Measurements from ENCODE around the gene SEMA5A. TPM values are rescaled to one million over a fixed set of nuclear protein-coding genes. Genes with fewer than 3 reads are reported as not detected.

SEMA5A gene
- polyA plus RNA-seq, 3 donors = not detected

GRCh38 chr5:9318031-9318430, 227.8 kb downstream of the SEMA5A start:
- Histone ChIP-seq H3K27ac (ENCODE audit: low read depth in 1 of 2, low read length in 2 of 2) (no peak overlapping the region), H3K9ac (ENCODE audit: insufficient read depth, low read length, poor library complexity, severe bottlenecking) (no peak overlapping the region), H3K4me1 (ENCODE audit: control insufficient read depth in 1 of 2, insufficient read depth in 2 of 2, low read length in 2 of 2) (no peaks in the 10 kb centered on the region), H3K27me3 (ENCODE audit: control insufficient read depth in 2 of 2, insufficient read depth in 2 of 2, low read length in 2 of 2) (no peaks in the 10 kb centered on the region), H4K20me1 (ENCODE audit: insufficient read depth, low read length) (no peaks in the 10 kb centered on the region), H3K9me3 (replicated peaks in 1 of 2; ENCODE audit: control insufficient read depth in 1 of 2, insufficient read depth in 1 of 2, low read length in 2 of 2) (peaks cover 0 to 12% of the 10 kb centered on the region in 2 donors), H3K4me2 (replicated peaks; ENCODE audit: extremely low read depth, low read length, poor library complexity, severe bottlenecking) (no peak overlapping the region), H3K4me3 (replicated peaks in 1 of 3; ENCODE audit: low read depth in 2 of 3, low read length in 3 of 3) (no peak overlapping the region), H3K79me2 (ENCODE audit: insufficient read depth, low read length) (no peaks in the 10 kb centered on the region), H3K36me3 (replicated peaks in 1 of 2; ENCODE audit: control insufficient read depth in 1 of 2, insufficient read depth in 2 of 2, low read length in 2 of 2) (no peaks in the 10 kb centered on the region), H2AFZ (ENCODE audit: insufficient read depth, low read depth, low read length, poor library complexity, severe bottlenecking) (no peak overlapping the region)
- Mint-ChIP-seq H3K4me3 (no peak overlapping the region), H3K36me3 (no peaks in the 10 kb centered on the region), H3K9me3 (peaks cover 0 to 6% (median 5%) of the 10 kb centered on the region in 7 donors), H3K4me1 (no peaks in the 10 kb centered on the region), H3K27me3 (ENCODE audit: low read depth in 3 of 3) (no peaks in the 10 kb centered on the region), H3K27ac (peak overlapping the region in 1 of 7 donors; percentile 13)
- WGBS (ENCODE audit: insufficient coverage) = 100% methylated on average over 1 of the region's 6 CpGs
- TF ChIP-seq, protein P1, sequence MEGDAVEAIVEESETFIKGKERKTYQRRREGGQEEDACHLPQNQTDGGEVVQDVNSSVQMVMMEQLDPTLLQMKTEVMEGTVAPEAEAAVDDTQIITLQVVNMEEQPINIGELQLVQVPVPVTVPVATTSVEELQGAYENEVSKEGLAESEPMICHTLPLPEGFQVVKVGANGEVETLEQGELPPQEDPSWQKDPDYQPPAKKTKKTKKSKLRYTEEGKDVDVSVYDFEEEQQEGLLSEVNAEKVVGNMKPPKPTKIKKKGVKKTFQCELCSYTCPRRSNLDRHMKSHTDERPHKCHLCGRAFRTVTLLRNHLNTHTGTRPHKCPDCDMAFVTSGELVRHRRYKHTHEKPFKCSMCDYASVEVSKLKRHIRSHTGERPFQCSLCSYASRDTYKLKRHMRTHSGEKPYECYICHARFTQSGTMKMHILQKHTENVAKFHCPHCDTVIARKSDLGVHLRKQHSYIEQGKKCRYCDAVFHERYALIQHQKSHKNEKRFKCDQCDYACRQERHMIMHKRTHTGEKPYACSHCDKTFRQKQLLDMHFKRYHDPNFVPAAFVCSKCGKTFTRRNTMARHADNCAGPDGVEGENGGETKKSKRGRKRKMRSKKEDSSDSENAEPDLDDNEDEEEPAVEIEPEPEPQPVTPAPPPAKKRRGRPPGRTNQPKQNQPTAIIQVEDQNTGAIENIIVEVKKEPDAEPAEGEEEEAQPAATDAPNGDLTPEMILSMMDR (IDR thresholded peaks at IDR 0.05) = no peak
- intact Hi-C loops (cut with micrococcal nuclease) = no loop called here
- no peak for DNase-seq

GRCh38 chr5:9316733-9317132, 229.1 kb downstream of the SEMA5A start:
- no peak overlapping the region for H3K27ac Mint-ChIP-seq
- Histone ChIP-seq H3K4me1 (ENCODE audit: control insufficient read depth in 1 of 2, insufficient read depth in 2 of 2, low read length in 2 of 2) (no peaks in the 10 kb centered on the region), H3K9me3 (replicated peaks in 1 of 2; ENCODE audit: control insufficient read depth in 1 of 2, insufficient read depth in 1 of 2, low read length in 2 of 2) (peaks cover 0 to 12% of the 10 kb centered on the region in 2 donors), H3K9ac (ENCODE audit: insufficient read depth, low read length, poor library complexity, severe bottlenecking) (no peak overlapping the region), H3K27ac (ENCODE audit: low read depth in 1 of 2, low read length in 2 of 2) (no peak overlapping the region), H4K20me1 (ENCODE audit: insufficient read depth, low read length) (no peaks in the 10 kb centered on the region), H3K4me3 (replicated peaks in 1 of 3; ENCODE audit: low read depth in 2 of 3, low read length in 3 of 3) (no peak overlapping the region), H3K4me2 (replicated peaks; ENCODE audit: extremely low read depth, low read length, poor library complexity, severe bottlenecking) (no peak overlapping the region), H3K79me2 (ENCODE audit: insufficient read depth, low read length) (no peaks in the 10 kb centered on the region), H2AFZ (ENCODE audit: insufficient read depth, low read depth, low read length, poor library complexity, severe bottlenecking) (no peak overlapping the region), H3K36me3 (replicated peaks in 1 of 2; ENCODE audit: control insufficient read depth in 1 of 2, insufficient read depth in 2 of 2, low read length in 2 of 2) (no peaks in the 10 kb centered on the region), H3K27me3 (ENCODE audit: control insufficient read depth in 2 of 2, insufficient read depth in 2 of 2, low read length in 2 of 2) (no peaks in the 10 kb centered on the region)
- intact Hi-C loops (cut with micrococcal nuclease) = no loop called here
- peaks cover 0 to 6% (median 5%) of the 10 kb centered on the region in 7 donors for H3K9me3 Mint-ChIP-seq
- no peaks in the 10 kb centered on the region for H3K27me3 Mint-ChIP-seq (ENCODE audit: low read depth in 3 of 3)
- TF ChIP-seq, protein P1 (IDR thresholded peaks at IDR 0.05) = no peak
- no peaks in the 10 kb centered on the region for H3K4me1 Mint-ChIP-seq
- no peak for DNase-seq
- no peak overlapping the region for H3K4me3 Mint-ChIP-seq
- no peaks in the 10 kb centered on the region for H3K36me3 Mint-ChIP-seq
